ENCODE results near the gene ST6GAL1. TPM values are rescaled to one million over a fixed set of nuclear protein-coding genes. Genes with fewer than 3 reads are reported as not detected.

ST6GAL1 gene
- total and polyA plus RNA-seq, 10 of the 15 experiments (the other 5 are each of a cell fraction or from before 2014, with no cell fraction given), result 74.2 to 248 (median 149) TPM

GRCh38 chr3:187104933-187105332 lies 174.6 kb downstream of the ST6GAL1 start (continued):
- TF ChIP-seq RELA (IDR thresholded peaks at IDR 0.05; ENCODE audit: borderline replicate concordance, partially characterized antibody), result no peak
- TF ChIP-seq EGR1 (IDR thresholded peaks at IDR 0.05; ENCODE audit: borderline replicate concordance in 1 of 2, low read depth in 2 of 2, low read length in 2 of 2), result no peak

GRCh38 chr3:187105700-187106099 lies 175.4 kb downstream of the ST6GAL1 start:
- Histone ChIP-seq H3K27me3 (replicated peaks in 1 of 2; ENCODE audit: control insufficient read depth in 2 of 2, insufficient read depth in 2 of 2, low read length in 1 of 2) (no peaks in the 10 kb centered on the region), H3K4me1 (ENCODE audit: control insufficient read depth, insufficient read depth, low read length) (peaks cover 9% of the 10 kb centered on the region; the same call in 1 of the 2 replicates), H3K4me2 (ENCODE audit: control insufficient read depth, insufficient read depth) (no peak overlapping the region), H3K36me3 (ENCODE audit: control insufficient read depth in 2 of 2, insufficient read depth in 2 of 2, low read length in 1 of 2) (no peaks in the 10 kb centered on the region), H3K4me3 (no peak overlapping the region), H2AFZ (ENCODE audit: control insufficient read depth, low read depth, low read length) (no peak overlapping the region), H3K9ac (ENCODE audit: control insufficient read depth, insufficient read depth, low read length) (no peak overlapping the region), H4K20me1 (ENCODE audit: control insufficient read depth, insufficient read depth) (no peaks in the 10 kb centered on the region), H3K27ac (ENCODE audit: control insufficient read depth, insufficient read depth) (no peak overlapping the region), H3K9me3 (replicated peaks; ENCODE audit: control insufficient read depth, insufficient read depth, low read length) (no peaks in the 10 kb centered on the region), H3K79me2 (ENCODE audit: control insufficient read depth, insufficient read depth, low read length) (no peaks in the 10 kb centered on the region)
- DNase-seq (ENCODE audit: low read depth, low spot score) (no peak), FAIRE-seq (no peak), ATAC-seq (no peak)
- intact Hi-C loops (cut with micrococcal nuclease; ENCODE audit: unreplicated experiment), result no loop called here
- TF ChIP-seq CUX1 (IDR thresholded peaks at IDR 0.05; ENCODE audit: insufficient replicate concordance, low read depth, low read length) (no peak), NR2C1 (IDR thresholded peaks at IDR 0.05) (no peak), ZBTB40 (IDR thresholded peaks at IDR 0.05; ENCODE audit: borderline replicate concordance) (no peak), SMAD1 (IDR thresholded peaks at IDR 0.05; ENCODE audit: low read depth, partially characterized antibody) (no peak), YBX1 (IDR thresholded peaks at IDR 0.05) (no peak), SUZ12 (IDR thresholded peaks at IDR 0.05; ENCODE audit: unreplicated experiment) (no peak), SMARCA5 (IDR thresholded peaks at IDR 0.05) (no peak)
- in situ Hi-C loops (cut with MboI), result no loop called here
- CTCF ChIA-PET, result interaction anchor here (1.1 to 2.7 kb wide), 6 partner anchors 9 to 256 kb away, joined by 3 to 14 read pairs (median 6); no protein-coding TSS in a partner anchor
- RAD21 ChIA-PET (ENCODE audit: unreplicated experiment), result interaction anchor here (1.3 to 1.5 kb wide), 2 partner anchors 44 to 59 kb away, joined by 3 read pairs; no protein-coding TSS in a partner anchor
- SMC1A ChIA-PET (ENCODE audit: uncharacterized antibody, unreplicated experiment), result interaction anchor here (0.9 to 1.5 kb wide), 2 partner anchors 9 to 45 kb away, joined by 5 read pairs; no protein-coding TSS in a partner anchor
- POLR2A ChIA-PET, result interaction anchor here (0.6 kb wide), 1 partner anchor 32 kb away, joined by 3 read pairs; no protein-coding TSS in a partner anchor
- BruUV-seq (replicated peaks), result no TSS peak
- WGBS (ENCODE audit: insufficient coverage, insufficient replicate concordance, low lambda C conversion rate, missing lambda C conversion rate), result 56% methylated on average over 3 of the region's 3 CpGs

Data from GM12878 (cell line).